ENCODE measurements around the gene OR10A6. TPM values are rescaled to one million over a fixed set of nuclear protein-coding genes. Genes with fewer than 3 reads are reported as not detected.

OR10A6 gene
- total and polyA plus RNA-seq, 2 experiments from 2014 or later: 0.23 TPM; not detected in 1

DNA sequence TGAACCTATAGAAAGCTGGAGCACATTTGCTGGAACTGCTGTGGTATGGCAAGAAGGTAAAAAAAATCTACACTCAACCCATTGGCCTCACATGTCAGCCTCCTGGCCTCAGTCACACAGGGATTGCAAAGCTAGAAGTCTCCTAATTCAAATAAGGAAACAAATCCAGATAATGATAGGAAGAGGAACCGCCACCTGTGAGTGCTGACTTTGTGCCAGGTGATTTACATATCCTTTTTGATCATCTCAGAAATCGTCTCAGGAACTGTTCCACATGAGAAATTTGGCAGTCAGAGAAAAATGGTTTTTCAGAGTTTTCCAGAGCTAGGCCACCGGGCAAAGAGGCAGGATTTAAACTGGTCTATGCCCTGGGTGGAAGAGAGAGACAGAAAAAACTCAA lies 33.2 kb upstream of the OR10A6 start:
- Histone ChIP-seq H3K4me2 (no peak overlapping the region), H3K27me3 (ENCODE audit: insufficient read depth) (no peaks in the 10 kb centered on the region), H3K27ac (ENCODE audit: low read depth) (no peak overlapping the region), H3K4me3 (no peak overlapping the region), H3F3A (replicated peaks; ENCODE audit: low read depth) (no peaks in the 10 kb centered on the region; the same call in 1 of the 2 replicates), H3K36me3 (ENCODE audit: insufficient read depth) (no peaks in the 10 kb centered on the region; the same call in 1 of the 2 replicates), H3K9me2 (ENCODE audit: insufficient read depth) (peaks cover 8% of the 10 kb centered on the region), H4K20me1 (replicated peaks; ENCODE audit: insufficient read depth) (no peaks in the 10 kb centered on the region), H3K4me1 (ENCODE audit: insufficient read depth) (peaks cover 31% of the 10 kb centered on the region), H3K79me2 (replicated peaks; ENCODE audit: insufficient read depth) (peaks cover 13% of the 10 kb centered on the region), H2AFZ (no peak overlapping the region)
- H3K27me3 Mint-ChIP-seq (ENCODE audit: insufficient read depth, low read depth, poor library complexity): peaks cover 6% of the 10 kb centered on the region
- TF ChIP-seq EZH2 (IDR thresholded peaks at IDR 0.05; ENCODE audit: low read depth, unreplicated experiment): no peak
- TF ChIP-seq, protein P1, sequence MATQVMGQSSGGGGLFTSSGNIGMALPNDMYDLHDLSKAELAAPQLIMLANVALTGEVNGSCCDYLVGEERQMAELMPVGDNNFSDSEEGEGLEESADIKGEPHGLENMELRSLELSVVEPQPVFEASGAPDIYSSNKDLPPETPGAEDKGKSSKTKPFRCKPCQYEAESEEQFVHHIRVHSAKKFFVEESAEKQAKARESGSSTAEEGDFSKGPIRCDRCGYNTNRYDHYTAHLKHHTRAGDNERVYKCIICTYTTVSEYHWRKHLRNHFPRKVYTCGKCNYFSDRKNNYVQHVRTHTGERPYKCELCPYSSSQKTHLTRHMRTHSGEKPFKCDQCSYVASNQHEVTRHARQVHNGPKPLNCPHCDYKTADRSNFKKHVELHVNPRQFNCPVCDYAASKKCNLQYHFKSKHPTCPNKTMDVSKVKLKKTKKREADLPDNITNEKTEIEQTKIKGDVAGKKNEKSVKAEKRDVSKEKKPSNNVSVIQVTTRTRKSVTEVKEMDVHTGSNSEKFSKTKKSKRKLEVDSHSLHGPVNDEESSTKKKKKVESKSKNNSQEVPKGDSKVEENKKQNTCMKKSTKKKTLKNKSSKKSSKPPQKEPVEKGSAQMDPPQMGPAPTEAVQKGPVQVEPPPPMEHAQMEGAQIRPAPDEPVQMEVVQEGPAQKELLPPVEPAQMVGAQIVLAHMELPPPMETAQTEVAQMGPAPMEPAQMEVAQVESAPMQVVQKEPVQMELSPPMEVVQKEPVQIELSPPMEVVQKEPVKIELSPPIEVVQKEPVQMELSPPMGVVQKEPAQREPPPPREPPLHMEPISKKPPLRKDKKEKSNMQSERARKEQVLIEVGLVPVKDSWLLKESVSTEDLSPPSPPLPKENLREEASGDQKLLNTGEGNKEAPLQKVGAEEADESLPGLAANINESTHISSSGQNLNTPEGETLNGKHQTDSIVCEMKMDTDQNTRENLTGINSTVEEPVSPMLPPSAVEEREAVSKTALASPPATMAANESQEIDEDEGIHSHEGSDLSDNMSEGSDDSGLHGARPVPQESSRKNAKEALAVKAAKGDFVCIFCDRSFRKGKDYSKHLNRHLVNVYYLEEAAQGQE (IDR thresholded peaks at IDR 0.05; ENCODE audit: unreplicated experiment): no peak
- TF ChIP-seq ZNF114 (CRISPR knock-in tag; IDR thresholded peaks at IDR 0.05): no peak
- TF ChIP-seq EZH2phosphoT487 (IDR thresholded peaks at IDR 0.05; ENCODE audit: unreplicated experiment): no peak
- TF ChIP-seq NANOG (IDR thresholded peaks at IDR 0.05; ENCODE audit: borderline replicate concordance): no peak
- no peak for TF ChIP-seq JUNB (IDR thresholded peaks at IDR 0.05; ENCODE audit: unreplicated experiment)
- TF ChIP-seq, protein P2, sequence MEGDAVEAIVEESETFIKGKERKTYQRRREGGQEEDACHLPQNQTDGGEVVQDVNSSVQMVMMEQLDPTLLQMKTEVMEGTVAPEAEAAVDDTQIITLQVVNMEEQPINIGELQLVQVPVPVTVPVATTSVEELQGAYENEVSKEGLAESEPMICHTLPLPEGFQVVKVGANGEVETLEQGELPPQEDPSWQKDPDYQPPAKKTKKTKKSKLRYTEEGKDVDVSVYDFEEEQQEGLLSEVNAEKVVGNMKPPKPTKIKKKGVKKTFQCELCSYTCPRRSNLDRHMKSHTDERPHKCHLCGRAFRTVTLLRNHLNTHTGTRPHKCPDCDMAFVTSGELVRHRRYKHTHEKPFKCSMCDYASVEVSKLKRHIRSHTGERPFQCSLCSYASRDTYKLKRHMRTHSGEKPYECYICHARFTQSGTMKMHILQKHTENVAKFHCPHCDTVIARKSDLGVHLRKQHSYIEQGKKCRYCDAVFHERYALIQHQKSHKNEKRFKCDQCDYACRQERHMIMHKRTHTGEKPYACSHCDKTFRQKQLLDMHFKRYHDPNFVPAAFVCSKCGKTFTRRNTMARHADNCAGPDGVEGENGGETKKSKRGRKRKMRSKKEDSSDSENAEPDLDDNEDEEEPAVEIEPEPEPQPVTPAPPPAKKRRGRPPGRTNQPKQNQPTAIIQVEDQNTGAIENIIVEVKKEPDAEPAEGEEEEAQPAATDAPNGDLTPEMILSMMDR (conservative IDR thresholded peaks at IDR 0.05; ENCODE audit: low read depth in 2 of 2): no peak
- no peak for TF ChIP-seq CREB1 (CRISPR knock-in tag; IDR thresholded peaks at IDR 0.05; ENCODE audit: low read depth)
- TF ChIP-seq POLR2AphosphoS5 (IDR thresholded peaks at IDR 0.05; ENCODE audit: low read depth): no peak
- no peak for TF ChIP-seq STAT1 (IDR thresholded peaks at IDR 0.05; ENCODE audit: unreplicated experiment)
- peaks cover 10% of the 10 kb centered on the region; the same call in 1 of the 3 replicates for H3K36me3 Mint-ChIP-seq (ENCODE audit: low read depth)
- DNase-seq (ENCODE audit: low spot score): no peak
- H3K4me1 Mint-ChIP-seq: peaks cover 28% of the 10 kb centered on the region
- peaks cover 7% of the 10 kb centered on the region for H3K9me3 Mint-ChIP-seq
- H3K27ac Mint-ChIP-seq: no peak overlapping the region
- H3K4me3 Mint-ChIP-seq: no peak overlapping the region
- ATAC-seq: no peak

DNA sequence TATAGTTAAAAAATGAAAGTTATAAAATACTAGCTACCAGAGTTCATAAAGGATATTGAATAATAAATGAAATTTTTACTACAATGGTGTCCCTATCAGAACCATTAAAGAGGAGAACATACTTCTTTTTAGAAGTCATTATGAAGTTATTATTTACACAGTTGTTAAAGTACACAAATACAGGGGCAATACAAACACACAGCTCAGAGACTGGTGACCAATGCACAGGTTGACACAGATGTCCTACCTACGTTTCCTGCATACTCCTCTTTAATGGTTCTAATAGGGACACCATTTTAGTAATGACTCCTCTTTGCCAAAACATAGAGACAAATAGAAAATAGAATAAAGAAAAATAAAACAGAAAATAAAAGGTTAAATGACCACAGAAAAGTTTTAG lies 24.1 kb upstream of the OR10A6 start:
- H3K4me1 Mint-ChIP-seq: no peaks in the 10 kb centered on the region
- H3K27me3 ChIP-seq (ENCODE audit: insufficient read depth): no peaks in the 10 kb centered on the region
- H3K9me2 ChIP-seq (ENCODE audit: insufficient read depth): no peaks in the 10 kb centered on the region
- H3K9me3 Mint-ChIP-seq: no peaks in the 10 kb centered on the region
- ATAC-seq (no peak), DNase-seq (ENCODE audit: low spot score) (no peak)
- H3F3A ChIP-seq (replicated peaks; ENCODE audit: low read depth): no peaks in the 10 kb centered on the region
- no peak overlapping the region for H3K4me3 ChIP-seq
- no peaks in the 10 kb centered on the region for H3K4me1 ChIP-seq (ENCODE audit: insufficient read depth)
- H3K27ac ChIP-seq (ENCODE audit: low read depth): no peak overlapping the region
- H3K4me3 Mint-ChIP-seq: no peak overlapping the region
- no peaks in the 10 kb centered on the region for H4K20me1 ChIP-seq (replicated peaks; ENCODE audit: insufficient read depth)
- TF ChIP-seq CREB1 (CRISPR knock-in tag; IDR thresholded peaks at IDR 0.05; ENCODE audit: low read depth) (no peak), ZNF114 (CRISPR knock-in tag; IDR thresholded peaks at IDR 0.05) (no peak), EZH2phosphoT487 (IDR thresholded peaks at IDR 0.05; ENCODE audit: unreplicated experiment) (no peak), STAT1 (IDR thresholded peaks at IDR 0.05; ENCODE audit: unreplicated experiment) (no peak), NANOG (IDR thresholded peaks at IDR 0.05; ENCODE audit: borderline replicate concordance) (no peak), JUNB (IDR thresholded peaks at IDR 0.05; ENCODE audit: unreplicated experiment) (no peak), EZH2 (IDR thresholded peaks at IDR 0.05; ENCODE audit: low read depth, unreplicated experiment) (no peak), ZNF331 (CRISPR knock-in tag; IDR thresholded peaks at IDR 0.05; ENCODE audit: low read depth) (no peak), POLR2AphosphoS5 (IDR thresholded peaks at IDR 0.05; ENCODE audit: low read depth) (no peak)
- TF ChIP-seq, protein P2 (conservative IDR thresholded peaks at IDR 0.05; ENCODE audit: low read depth in 2 of 2): no peak
- no peaks in the 10 kb centered on the region for H3K79me2 ChIP-seq (replicated peaks; ENCODE audit: insufficient read depth)
- H3K27ac Mint-ChIP-seq: no peak overlapping the region
- no peaks in the 10 kb centered on the region for H3K36me3 Mint-ChIP-seq (ENCODE audit: low read depth)
- no peak overlapping the region for H2AFZ ChIP-seq
- no peaks in the 10 kb centered on the region; the same call in 1 of the 2 replicates for H3K36me3 ChIP-seq (ENCODE audit: insufficient read depth)
- H3K27me3 Mint-ChIP-seq (ENCODE audit: insufficient read depth, low read depth, poor library complexity): no peaks in the 10 kb centered on the region
- H3K4me2 ChIP-seq: no peak overlapping the region
